DOHH2 (cell line): Measurements from ENCODE around the gene VPS4B.

Experiments
- CTCF ChIP-seq: fragments of 200-600 bp; sonication (generic); IDR thresholded peaks from one replicate; pipeline ENCODE4 v1.5.1; 2014; ENCODE audit warnings: antibody characterized with exemption, mild to moderate bottlenecking, low read depth, low read length; ENCODE audit not compliant: poor library complexity, severe bottlenecking
- EZH2phosphoT487 ChIP-seq: fragments of 200-600 bp; sonication (generic); IDR thresholded peaks from 2 replicates; pipeline ENCODE4 v1.6.1; 2017; ENCODE audit warnings: borderline replicate concordance, mild to moderate bottlenecking, antibody characterized with exemption, low read length, moderate library complexity, mixed read lengths

- TF ChIP-seq CTCF, result no peak
- TF ChIP-seq EZH2phosphoT487, result no peak
These were observed 8.2 kb upstream of the VPS4B start for GRCh38 chr18:63430526-63430925.
